ENCODE data around the gene BANF2. TPM values are rescaled to one million over a fixed set of nuclear protein-coding genes. Genes with fewer than 3 reads are reported as not detected.

The BANF2 gene
- total RNA-seq, 1 experiment from 2014 or later: not detected

DNA sequence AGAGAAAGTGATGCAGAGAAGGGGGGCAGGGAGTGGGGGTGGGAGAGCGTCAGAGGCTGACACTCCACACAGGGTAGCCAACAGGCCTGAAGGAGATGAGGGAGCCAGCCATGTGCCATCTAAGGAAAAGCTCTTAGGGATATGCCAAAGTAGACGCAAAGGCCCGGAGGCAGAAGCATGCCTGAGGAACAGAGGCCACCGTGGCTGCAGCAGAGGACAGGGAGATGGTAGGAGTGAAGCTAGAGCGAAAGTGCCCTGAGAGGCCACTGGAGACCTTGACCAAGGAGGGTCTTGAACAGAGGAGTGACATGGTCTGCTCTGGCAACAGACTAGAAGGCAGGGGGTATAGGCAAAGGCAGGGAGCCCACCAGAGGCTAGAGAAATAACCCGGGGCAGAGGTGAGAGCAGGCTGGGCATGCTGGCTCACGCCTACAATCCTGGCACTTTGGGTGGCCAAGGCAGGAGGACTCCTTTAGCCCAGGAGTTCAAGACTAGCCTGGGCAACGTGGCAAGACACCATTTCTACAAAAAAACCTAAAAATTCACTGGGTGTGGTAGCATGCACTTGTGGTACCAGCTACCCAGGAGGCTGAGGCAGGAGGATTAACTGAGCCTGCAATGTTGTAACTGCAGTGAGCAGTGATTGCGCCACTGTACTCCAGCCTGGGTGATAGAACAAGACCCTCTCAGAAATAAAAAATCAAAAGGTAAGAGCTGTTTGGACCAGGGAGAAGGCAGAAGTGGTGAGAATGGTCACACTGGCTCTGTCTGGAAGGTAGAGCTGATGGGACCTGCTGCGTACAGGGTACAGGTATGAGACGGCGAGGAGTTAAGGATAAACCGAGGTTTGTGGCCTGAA is 24.0 kb upstream of the BANF2 start:
- Histone ChIP-seq H2AFZ (ENCODE audit: low read length) (no peak overlapping the region), H3K4me1 (ENCODE audit: insufficient read depth, low read length) (peaks cover 6% of the 10 kb centered on the region; the same call in 1 of the 2 replicates), H3K4me2 (ENCODE audit: insufficient read depth, insufficient read length, low read length) (no peak overlapping the region), H3K23ac (ENCODE audit: insufficient read length, low read depth, low read length) (no peak overlapping the region), H2BK5ac (ENCODE audit: insufficient read length, low read length) (no peak overlapping the region), H3T11ph (ENCODE audit: low read length) (no peak overlapping the region), H4K91ac (ENCODE audit: insufficient read length, low read depth, low read length) (no peak overlapping the region), H3K9me3 (ENCODE audit: control insufficient read depth, low read depth, low read length) (no peaks in the 10 kb centered on the region), H3K9ac (ENCODE audit: extremely low read depth, insufficient read length, low read length) (no peak overlapping the region), H2BK120ac (ENCODE audit: low read depth, low read length, poor library complexity, severe bottlenecking) (no peak overlapping the region), H3K14ac (ENCODE audit: insufficient read depth, low read length) (no peak overlapping the region), H2BK20ac (ENCODE audit: low read depth, low read length, poor library complexity, severe bottlenecking) (no peak overlapping the region), H2BK15ac (ENCODE audit: low read depth, low read length) (no peak overlapping the region), H2BK12ac (ENCODE audit: insufficient read length, low read depth, low read length) (no peak overlapping the region), H4K8ac (replicated peaks; ENCODE audit: insufficient read length, low read depth, low read length) (no peak overlapping the region), H4K20me1 (ENCODE audit: control insufficient read depth, insufficient read depth, insufficient read length) (no peaks in the 10 kb centered on the region), H4K5ac (ENCODE audit: insufficient read length, low read depth, low read length) (no peak overlapping the region), H3K79me1 (ENCODE audit: insufficient read depth, low read depth, low read length, poor library complexity, severe bottlenecking) (peaks cover 20% of the 10 kb centered on the region), H3K27me3 (ENCODE audit: insufficient read depth, low read length) (no peaks in the 10 kb centered on the region), H2AK5ac (ENCODE audit: insufficient read length, low read length) (no peak overlapping the region), H3K79me2 (ENCODE audit: insufficient read depth, low read length) (peaks cover 43% of the 10 kb centered on the region), H3K56ac (ENCODE audit: insufficient read length, low read depth, low read length) (no peak overlapping the region), H3K18ac (ENCODE audit: insufficient read length, low read depth, low read length) (no peak overlapping the region), H3K23me2 (ENCODE audit: insufficient read length, low read depth, low read length, poor library complexity, severe bottlenecking) (peaks cover 3% of the 10 kb centered on the region), H3K27ac (ENCODE audit: insufficient read length, low read depth, low read length) (no peak overlapping the region), H3K4ac (ENCODE audit: low read depth, low read length) (no peak overlapping the region)
- no CpG with 5 or more reads among the region's 13 CpGs for WGBS (ENCODE audit: extremely low coverage, insufficient read length, low lambda C conversion rate)
- H3K4me1 Mint-ChIP-seq: peaks cover 35 to 36% of the 10 kb centered on the region in 2 experiments
- H3K36me3 Mint-ChIP-seq (ENCODE audit: insufficient read depth in 1 of 3, low read depth in 3 of 3): peaks cover 17 to 39% (median 30%) of the 10 kb centered on the region in 3 experiments
- H3K4me3 Mint-ChIP-seq: no peak overlapping the region
- no peaks in the 10 kb centered on the region for H3K9me3 Mint-ChIP-seq
- H3K27me3 Mint-ChIP-seq (ENCODE audit: low read depth): no peaks in the 10 kb centered on the region
- TF ChIP-seq, protein P1, sequence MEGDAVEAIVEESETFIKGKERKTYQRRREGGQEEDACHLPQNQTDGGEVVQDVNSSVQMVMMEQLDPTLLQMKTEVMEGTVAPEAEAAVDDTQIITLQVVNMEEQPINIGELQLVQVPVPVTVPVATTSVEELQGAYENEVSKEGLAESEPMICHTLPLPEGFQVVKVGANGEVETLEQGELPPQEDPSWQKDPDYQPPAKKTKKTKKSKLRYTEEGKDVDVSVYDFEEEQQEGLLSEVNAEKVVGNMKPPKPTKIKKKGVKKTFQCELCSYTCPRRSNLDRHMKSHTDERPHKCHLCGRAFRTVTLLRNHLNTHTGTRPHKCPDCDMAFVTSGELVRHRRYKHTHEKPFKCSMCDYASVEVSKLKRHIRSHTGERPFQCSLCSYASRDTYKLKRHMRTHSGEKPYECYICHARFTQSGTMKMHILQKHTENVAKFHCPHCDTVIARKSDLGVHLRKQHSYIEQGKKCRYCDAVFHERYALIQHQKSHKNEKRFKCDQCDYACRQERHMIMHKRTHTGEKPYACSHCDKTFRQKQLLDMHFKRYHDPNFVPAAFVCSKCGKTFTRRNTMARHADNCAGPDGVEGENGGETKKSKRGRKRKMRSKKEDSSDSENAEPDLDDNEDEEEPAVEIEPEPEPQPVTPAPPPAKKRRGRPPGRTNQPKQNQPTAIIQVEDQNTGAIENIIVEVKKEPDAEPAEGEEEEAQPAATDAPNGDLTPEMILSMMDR (conservative IDR thresholded peaks at IDR 0.05): no peak
- peak overlapping the region in 2 of 3 experiments; percentile 49 to 71; a peak in 4 of 7 replicates for H3K27ac Mint-ChIP-seq
- no peak for DNase-seq
